Mononuclear cell (primary cell): ENCODE data around the gene MGST1. TPM values are rescaled to one million over a fixed set of nuclear protein-coding genes. Genes with fewer than 3 reads are reported as not detected.

Experiments
- H3K27me3 ChIP-seq: 2 replicates; pipeline ENCODE4 v1.6.0; 2011; ENCODE audit warnings: low read length, control low read depth; ENCODE audit not compliant: insufficient read depth
- H3K4me1 ChIP-seq: 2 replicates; pipeline ENCODE4 v1.5.1; 2011; ENCODE audit warnings: mild to moderate bottlenecking, low read length, control low read depth; ENCODE audit not compliant: insufficient read depth
- H3K4me3 ChIP-seq: 2 replicates; pipeline ENCODE4 v1.5.1; 2011; ENCODE audit warnings: mild to moderate bottlenecking, low read length, moderate library complexity
- H3K9me3 ChIP-seq: 2 replicates; pipeline ENCODE4 v1.5.1; 2011; ENCODE audit warnings: low read depth, mild to moderate bottlenecking, control low read depth, low read length
- total RNA-seq: library from RNA; depleted of rRNA; stranded (reverse); fragments of >200 nt; gene quantifications from one replicate; pipeline ENCODE4 v1.2.3, GENCODE V29; 2012

MGST1 gene
- total RNA-seq, result 15.6 TPM

DNA sequence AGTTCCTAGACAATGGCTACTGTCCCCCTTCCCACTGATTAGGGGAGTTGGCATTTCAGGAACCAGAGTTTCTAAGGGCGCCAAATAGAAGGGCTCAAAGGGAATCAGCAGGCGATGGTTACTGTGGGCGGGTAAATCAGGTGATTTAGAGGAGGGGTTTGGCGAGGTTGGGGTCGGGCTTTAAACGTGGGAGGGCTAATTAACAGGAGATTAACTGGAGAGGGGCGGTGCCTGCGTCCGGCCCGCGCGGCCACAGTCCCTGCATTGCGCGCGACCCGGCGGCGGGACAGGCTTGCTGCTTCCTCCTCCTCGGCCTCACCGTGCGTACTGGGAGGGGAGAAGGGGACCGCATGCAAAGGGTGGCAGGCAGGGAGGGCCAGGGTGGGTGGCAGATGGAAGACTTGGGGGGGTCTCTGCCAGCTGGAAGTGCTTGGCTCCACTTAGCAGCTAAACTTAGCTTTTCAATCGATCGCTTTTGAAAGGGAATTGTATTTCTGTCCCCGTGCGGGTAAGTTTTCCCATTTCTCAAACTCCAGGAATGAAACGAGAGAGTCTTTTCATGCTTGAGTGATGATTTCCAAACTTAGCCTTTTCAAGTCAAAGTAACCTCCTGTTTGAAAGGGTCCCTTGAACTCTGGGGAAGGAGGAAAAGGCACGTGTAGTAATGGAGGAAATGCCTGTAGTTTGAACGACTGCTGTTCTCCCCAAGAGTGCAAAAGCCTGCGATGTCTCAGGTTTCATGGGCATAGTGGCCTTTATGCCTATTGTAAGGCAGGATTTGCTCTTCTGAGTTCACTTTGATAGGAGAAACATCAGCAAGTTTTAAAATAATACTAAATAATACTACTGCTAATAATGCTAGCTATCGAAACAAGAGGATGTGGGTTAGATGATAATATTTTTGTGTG lies at the start of gene MGST1:
Gene MGST1 (plus strand): TSS at position 255 of the 908 bp plus-strand sequence. CDS start 6,608 bp downstream, outside the sequence.
- H3K9me3 ChIP-seq, result no peaks in the 10 kb centered on the region
- H3K4me1 ChIP-seq, result peaks cover 38% of the 10 kb centered on the region
- H3K4me3 ChIP-seq, result peak within 1 kb of the TSS; percentile 46
- no peaks in the 10 kb centered on the region for H3K27me3 ChIP-seq

GRCh38 chr12:16299403-16299802 lies 48.0 kb upstream of the MGST1 start:
- no peaks in the 10 kb centered on the region for H3K27me3 ChIP-seq
- H3K9me3 ChIP-seq, result no peaks in the 10 kb centered on the region
- no peaks in the 10 kb centered on the region for H3K4me1 ChIP-seq
- H3K4me3 ChIP-seq, result no peak overlapping the region

- H3K9me3 ChIP-seq, result no peaks in the 10 kb centered on the region
- H3K27me3 ChIP-seq, result no peaks in the 10 kb centered on the region
- no peak overlapping the region for H3K4me3 ChIP-seq
- no peaks in the 10 kb centered on the region for H3K4me1 ChIP-seq
Observed at GRCh38 chr12:16300122-16300521, 47.3 kb upstream of the MGST1 start.

- no peaks in the 10 kb centered on the region for H3K27me3 ChIP-seq
- H3K9me3 ChIP-seq, result no peaks in the 10 kb centered on the region
- no peak overlapping the region for H3K4me3 ChIP-seq
- no peaks in the 10 kb centered on the region for H3K4me1 ChIP-seq
Observed at GRCh38 chr12:16300736-16301135, 46.7 kb upstream of the MGST1 start.

GRCh38 chr12:16303939-16304338 lies 43.5 kb upstream of the MGST1 start:
- H3K4me3 ChIP-seq, result no peak overlapping the region

DNA sequence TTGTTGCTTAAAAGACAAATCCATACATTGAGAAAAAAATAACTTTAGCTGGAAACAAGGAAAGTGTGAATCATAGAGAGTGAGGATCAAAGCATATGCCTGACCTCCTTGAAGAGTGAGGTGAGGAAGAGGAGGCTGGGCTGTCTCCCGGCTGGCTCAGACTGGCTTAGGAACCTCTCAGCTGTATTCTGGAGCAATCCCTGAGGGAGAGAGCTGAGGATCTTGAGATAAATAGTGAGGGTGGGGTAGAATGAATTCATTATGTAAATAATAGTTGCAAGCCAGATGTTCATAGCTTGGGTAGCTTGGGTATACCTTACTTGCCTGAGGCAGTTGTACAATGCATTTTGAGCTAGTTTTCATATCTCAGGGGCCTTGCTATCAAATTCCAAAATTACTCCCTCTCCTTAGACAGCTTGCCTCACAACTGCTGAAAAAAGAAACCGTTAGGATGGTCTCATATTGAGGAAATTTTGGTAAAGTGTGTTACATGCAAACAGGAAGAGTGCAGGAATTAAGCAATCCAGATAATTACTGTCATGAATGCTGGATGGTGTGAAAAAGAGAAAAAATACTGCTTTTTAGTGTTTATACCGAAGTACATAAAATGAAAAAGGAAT lies 39.5 kb upstream of the MGST1 start:
- H3K4me3 ChIP-seq, result no peak overlapping the region
- H3K4me1 ChIP-seq, result peaks cover 8% of the 10 kb centered on the region
- no peaks in the 10 kb centered on the region for H3K27me3 ChIP-seq
- H3K9me3 ChIP-seq, result no peaks in the 10 kb centered on the region

More at GRCh38 chr12:16303939-16304338, 43.5 kb upstream of the MGST1 start:
- peaks cover 8% of the 10 kb centered on the region for H3K4me1 ChIP-seq
- no peaks in the 10 kb centered on the region for H3K9me3 ChIP-seq
- no peaks in the 10 kb centered on the region for H3K27me3 ChIP-seq

GRCh38 chr12:16310934-16311333 lies 36.5 kb upstream of the MGST1 start:
- H3K9me3 ChIP-seq, result no peaks in the 10 kb centered on the region
- peaks cover 8% of the 10 kb centered on the region for H3K4me1 ChIP-seq
- H3K4me3 ChIP-seq, result no peak overlapping the region
- no peaks in the 10 kb centered on the region for H3K27me3 ChIP-seq

DNA sequence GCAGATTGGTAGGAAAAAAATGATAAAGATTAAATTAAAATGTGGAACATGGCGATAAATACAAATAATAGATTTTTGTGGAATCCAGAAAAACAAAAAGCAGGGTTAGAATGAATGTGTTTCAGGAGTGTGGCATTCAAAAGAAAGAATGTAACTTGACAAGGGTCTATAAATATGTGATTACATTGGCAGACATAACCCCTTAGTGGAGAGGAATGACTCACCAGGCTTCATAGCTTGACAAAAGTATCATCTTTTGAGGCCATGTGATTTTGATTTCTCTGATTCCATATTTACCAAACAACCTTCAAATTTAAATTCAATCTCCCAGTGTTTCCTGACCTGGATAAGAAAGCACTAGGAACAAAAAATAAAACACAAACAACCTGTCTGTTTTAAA lies 24.4 kb upstream of the MGST1 start:
- no peaks in the 10 kb centered on the region for H3K4me1 ChIP-seq
- H3K27me3 ChIP-seq, result no peaks in the 10 kb centered on the region
- H3K9me3 ChIP-seq, result peaks cover 3% of the 10 kb centered on the region
- H3K4me3 ChIP-seq, result no peak overlapping the region

- Histone ChIP-seq H3K4me1 (no peaks in the 10 kb centered on the region), H3K27me3 (no peaks in the 10 kb centered on the region), H3K9me3 (peaks cover 6% of the 10 kb centered on the region), H3K4me3 (no peak overlapping the region)
Observed at GRCh38 chr12:16323638-16324037, 23.8 kb upstream of the MGST1 start.

DNA sequence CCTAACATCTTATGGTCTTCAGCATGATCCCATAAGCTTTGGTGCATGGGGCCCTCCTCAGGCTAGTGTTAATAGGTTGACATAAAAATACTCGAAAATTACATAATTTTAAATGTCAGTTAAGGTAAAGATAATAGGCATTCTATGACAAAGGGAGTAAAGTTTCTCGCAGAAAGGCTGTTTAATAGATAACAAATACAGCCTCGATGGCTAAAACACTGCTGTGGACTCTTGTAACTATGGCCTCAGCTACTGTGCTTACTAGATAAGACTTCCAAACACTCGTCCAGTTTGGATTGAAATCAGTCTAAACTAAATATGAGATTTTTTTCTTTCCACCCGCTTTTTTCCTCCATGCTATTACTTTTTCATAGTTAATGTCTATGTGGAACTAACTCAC lies 23.2 kb upstream of the MGST1 start:
- Histone ChIP-seq H3K27me3 (no peaks in the 10 kb centered on the region), H3K9me3 (peaks cover 6% of the 10 kb centered on the region), H3K4me1 (no peaks in the 10 kb centered on the region), H3K4me3 (no peak overlapping the region)

DNA sequence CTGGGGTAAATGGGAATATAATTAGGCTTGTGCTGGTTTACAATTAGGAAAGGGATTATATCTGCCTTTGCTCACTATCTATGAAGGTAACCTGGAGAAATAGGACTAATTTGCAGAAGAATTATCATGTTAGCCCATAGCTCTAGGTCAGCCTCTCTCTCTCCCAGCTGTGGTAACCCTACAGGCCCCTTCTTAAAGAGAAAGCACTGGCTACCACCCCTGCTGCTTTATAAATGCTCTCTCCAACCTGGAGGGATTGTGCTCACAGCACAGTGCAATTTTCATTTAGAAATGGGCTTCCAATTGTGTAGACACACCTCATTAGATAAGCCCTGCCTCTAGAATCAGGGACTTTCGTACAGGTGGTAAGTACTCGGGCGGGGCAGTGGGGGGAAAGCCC lies 22.7 kb upstream of the MGST1 start:
- no peaks in the 10 kb centered on the region for H3K4me1 ChIP-seq
- H3K9me3 ChIP-seq, result peaks cover 6% of the 10 kb centered on the region
- no peak overlapping the region for H3K4me3 ChIP-seq
- no peaks in the 10 kb centered on the region for H3K27me3 ChIP-seq

GRCh38 chr12:16325426-16325825 lies 22.0 kb upstream of the MGST1 start:
- Histone ChIP-seq H3K9me3 (peaks cover 6% of the 10 kb centered on the region), H3K4me3 (no peak overlapping the region), H3K27me3 (no peaks in the 10 kb centered on the region), H3K4me1 (no peaks in the 10 kb centered on the region)

DNA sequence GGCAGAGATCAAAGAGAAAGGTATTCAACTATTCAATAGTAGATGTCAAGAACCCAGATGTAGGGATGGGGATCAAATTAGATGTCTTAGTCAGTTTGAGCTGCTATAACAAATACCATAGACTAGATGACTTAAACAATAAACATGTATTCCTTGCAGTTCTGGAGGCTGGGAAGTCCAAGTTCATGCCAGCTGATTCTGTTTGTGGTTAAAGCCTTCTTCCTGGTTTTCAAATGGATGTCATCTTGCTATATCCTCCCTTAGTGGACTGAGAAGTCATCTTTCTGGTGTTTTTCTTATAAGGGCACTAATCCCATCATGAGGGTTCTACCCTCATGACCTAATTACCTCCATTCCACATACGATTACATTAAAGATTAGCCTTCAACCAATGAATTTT lies 19.5 kb upstream of the MGST1 start:
- Histone ChIP-seq H3K4me3 (no peak overlapping the region), H3K9me3 (peaks cover 6% of the 10 kb centered on the region), H3K27me3 (no peaks in the 10 kb centered on the region), H3K4me1 (no peaks in the 10 kb centered on the region)

DNA sequence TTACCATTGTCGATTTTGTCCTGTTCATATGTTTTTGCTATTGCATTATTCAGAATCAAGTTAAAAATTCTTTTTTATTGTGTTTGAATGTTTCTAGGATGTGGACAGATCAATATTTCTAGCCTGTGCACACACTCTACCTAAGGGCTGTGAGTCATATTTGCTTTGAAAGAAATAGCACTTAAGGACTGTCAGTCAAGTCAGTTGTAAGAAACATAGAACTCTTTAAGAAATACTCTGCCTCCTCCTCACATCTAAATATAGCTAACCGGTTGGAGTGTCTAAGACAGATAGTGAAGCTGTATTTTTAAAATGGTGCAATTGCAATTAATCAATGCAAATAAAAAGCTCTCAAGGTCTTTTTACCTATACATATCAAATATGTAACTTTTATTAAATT lies 17.9 kb upstream of the MGST1 start:
- no peak overlapping the region for H3K4me3 ChIP-seq
- H3K27me3 ChIP-seq, result no peaks in the 10 kb centered on the region
- H3K4me1 ChIP-seq, result no peaks in the 10 kb centered on the region
- peaks cover 6% of the 10 kb centered on the region for H3K9me3 ChIP-seq

GRCh38 chr12:16330560-16330959 lies 16.9 kb upstream of the MGST1 start:
- Histone ChIP-seq H3K4me3 (no peak overlapping the region), H3K27me3 (no peaks in the 10 kb centered on the region), H3K9me3 (peaks cover 6% of the 10 kb centered on the region), H3K4me1 (no peaks in the 10 kb centered on the region)
